HCT116 (cell line): Measurements from ENCODE around the gene EMSY. TPM values are rescaled to one million over a fixed set of nuclear protein-coding genes. Genes with fewer than 3 reads are reported as not detected.
"Not testable (repeated sequence)": the region's sequence is repeated elsewhere in the genome, so short reads cannot be mapped to it uniquely, and the experiment has no call there.

ENCODE experiments used
- ATAC-seq: fragments of 200-7000 bp; cut with Tn5 transposase; 2 replicates; pipeline ENCODE4 v1.9.1; 2020; ENCODE audit warnings: mild to moderate bottlenecking, moderate library complexity
- BruUV-seq: library from RNA; stranded (reverse); fragments of 400-500 nt; replicated peaks from 2 replicates; lab custom pipeline; 2021; lab: Mats Ljungman, UMichigan
- CTCF ChIA-PET: fragments of 300-600 bp; sonication (Branson Sonifier 250); formaldehyde crosslinking; loops from one replicate; lab custom pipeline; 2021; ENCODE audit warnings: antibody characterized with exemption; lab: Charles Lee
- POLR2A ChIA-PET: fragments of 300-600, 350-600 bp; sonication (Branson Sonifier 250); formaldehyde crosslinking; loops from one replicate; lab custom pipeline; 2021; ENCODE audit warnings: antibody characterized with exemption; lab: Charles Lee
- RAD21 ChIA-PET, 2 experiments: fragments of 300-600 bp; sonication (Branson Sonifier 250); formaldehyde crosslinking; loops; one replicate each; lab custom pipeline; 2023; ENCODE audit warnings: low total read pairs in 2 of 2; ENCODE audit not compliant: uncharacterized antibody in 2 of 2, unreplicated experiment in 2 of 2, low non-redundant PET in 1 of 2; lab: Charles Lee
- DNase-seq: peaks from one replicate; pipeline ENCODE4 v3.0.0-alpha.2; 2010; ENCODE audit warnings: low read depth, low spot score
- H2AFZ ChIP-seq: fragments of 200-600 bp; shearing (Covaris generic), sonication (generic); 2 replicates; pipeline ENCODE4 v1.6.1; 2017; ENCODE audit warnings: low read depth, mixed run types, mixed read lengths, antibody characterized with exemption, low read length; ENCODE audit not compliant: poor library complexity, severe bottlenecking
- H3K27ac ChIP-seq: 2 replicates; pipeline ENCODE4 v1.5.1; 2012; ENCODE audit warnings: low read depth, low read length
- H3K27me3 ChIP-seq: fragments of 200-600 bp; sonication (generic); 2 replicates; pipeline ENCODE4 v1.6.1; 2016; ENCODE audit warnings: mixed run types, low read length, mixed read lengths; ENCODE audit not compliant: insufficient read depth
- H3K36me3 ChIP-seq, 2 experiments: fragments of 200-500 bp in 1 of 2; fragments of 200-600 bp in 1 of 2; sonication (Bioruptor generic) in 1 of 2; sonication (generic) in 1 of 2; 2 replicates each; pipeline versions ENCODE4 v1.5.1 to v1.6.1; 2014 to 2016; ENCODE audit warnings: low read length in 2 of 2, inconsistent platforms in 1 of 2, mixed read lengths in 1 of 2, mixed run types in 1 of 2; ENCODE audit not compliant: insufficient read depth in 2 of 2, control insufficient read depth in 1 of 2
- H3K4me1 ChIP-seq, 2 experiments: fragments of 200-600 bp in 1 of 2; sonication (generic) in 1 of 2; 2 replicates each; pipeline versions ENCODE4 v1.5.1 to v1.6.1; 2012 to 2017; ENCODE audit warnings: low read length in 2 of 2, inconsistent platforms in 1 of 2, mild to moderate bottlenecking in 1 of 2, mixed read lengths in 1 of 2, mixed run types in 1 of 2, moderate library complexity in 1 of 2; ENCODE audit not compliant: insufficient read depth in 2 of 2, control insufficient read depth in 1 of 2
- H3K4me2 ChIP-seq: fragments of 200-600 bp; sonication (generic); 2 replicates; pipeline ENCODE4 v1.6.1; 2017; ENCODE audit warnings: mixed run types, low read length, mixed read lengths
- H3K4me3 ChIP-seq, 2 experiments: fragments of 200-600 bp in 1 of 2; sonication (generic) in 1 of 2; replicated peaks in 1 of 2; 2 replicates each; pipeline ENCODE4 v1.5.1; 2011 to 2016; ENCODE audit warnings: low read length in 2 of 2, control low read depth in 1 of 2, low read depth in 1 of 2, mild to moderate bottlenecking in 1 of 2, mixed read lengths in 1 of 2, mixed run types in 1 of 2
- H3K79me2 ChIP-seq: fragments of 200-600 bp; sonication (generic); 2 replicates; pipeline ENCODE4 v1.6.1; 2017; ENCODE audit warnings: mild to moderate bottlenecking, mixed run types, low read length, moderate library complexity, mixed read lengths; ENCODE audit not compliant: insufficient read depth
- H3K9ac ChIP-seq: fragments of 200-600 bp; sonication (generic); 2 replicates; pipeline ENCODE4 v1.6.1; 2016; ENCODE audit warnings: low read length, mixed read lengths
- H3K9me2 ChIP-seq: fragments of 200-600 bp; sonication (generic), shearing (Covaris generic); 2 replicates; pipeline ENCODE4 v1.6.1; 2017; ENCODE audit warnings: mixed run types, mild to moderate bottlenecking, moderate library complexity; ENCODE audit not compliant: insufficient read depth
- H3K9me3 ChIP-seq, 2 experiments: fragments of 200-500 bp in 1 of 2; fragments of 200-600 bp in 1 of 2; sonication (Bioruptor generic) in 1 of 2; sonication (generic) in 1 of 2; 2 replicates each; pipeline ENCODE4 v1.6.1; 2014 to 2017; ENCODE audit warnings: low read length in 2 of 2, mixed read lengths in 2 of 2, inconsistent platforms in 1 of 2, low read depth in 1 of 2, mild to moderate bottlenecking in 1 of 2, mixed run types in 1 of 2, moderate library complexity in 1 of 2; ENCODE audit not compliant: control insufficient read depth in 1 of 2, insufficient read depth in 1 of 2
- H4K20me1 ChIP-seq: fragments of 200-600 bp; sonication (generic), shearing (Covaris generic); 2 replicates; pipeline ENCODE4 v1.6.1; 2017; ENCODE audit warnings: mixed run types, mild to moderate bottlenecking, moderate library complexity; ENCODE audit not compliant: insufficient read depth
- CBX3 ChIP-seq: IDR thresholded peaks from 2 replicates; pipeline ENCODE4 v1.6.1; 2012; ENCODE audit warnings: low read depth
- CEBPB ChIP-seq: IDR thresholded peaks from 2 replicates; pipeline ENCODE4 v1.6.1; 2012; ENCODE audit warnings: low read depth
- EGR1 ChIP-seq: IDR thresholded peaks from 2 replicates; pipeline ENCODE4 v1.6.1; 2012; ENCODE audit warnings: low read depth
- FOSL1 ChIP-seq: IDR thresholded peaks from 2 replicates; pipeline ENCODE4 v1.6.1; 2012; ENCODE audit warnings: low read depth
- JUND ChIP-seq: IDR thresholded peaks from 2 replicates; pipeline ENCODE4 v1.6.1; 2012
- RAD21 ChIP-seq: IDR thresholded peaks from 2 replicates; pipeline ENCODE4 v1.6.1; 2012; ENCODE audit warnings: low read depth, mild to moderate bottlenecking
- SIN3A ChIP-seq: IDR thresholded peaks from 2 replicates; pipeline ENCODE4 v1.6.1; 2012; ENCODE audit warnings: low read depth
- SP1 ChIP-seq: IDR thresholded peaks from 2 replicates; pipeline ENCODE4 v1.6.1; 2012; ENCODE audit warnings: low read depth
- TCF7L2 ChIP-seq: IDR thresholded peaks from 2 replicates; pipeline ENCODE4 v1.7.0; 2011; ENCODE audit warnings: borderline replicate concordance, inconsistent platforms; ENCODE audit not compliant: insufficient read depth, insufficient read length; ENCODE audit errors: extremely low read depth
- YY1 ChIP-seq: IDR thresholded peaks from 2 replicates; pipeline ENCODE4 v1.6.1; 2011; ENCODE audit warnings: low read length, low read depth, moderate library complexity, mild to moderate bottlenecking; ENCODE audit not compliant: insufficient replicate concordance; ENCODE audit errors: extremely low read depth
- ZFX ChIP-seq: fragments of 450-650 bp; IDR thresholded peaks from 2 replicates; pipeline ENCODE4 v1.6.1; 2017
- ZNF274 ChIP-seq: fragments of 200-500 bp; sonication (Bioruptor generic); IDR thresholded peaks from 2 replicates; pipeline ENCODE4 v1.6.1; 2014; ENCODE audit warnings: mild to moderate bottlenecking, low read depth, low read length, inconsistent platforms
- intact Hi-C: fragments of 100-400 bp; cut with micrococcal nuclease; formaldehyde crosslinking; loops from 2 replicates; pipeline ENCODE4 v1.10.0; 2022
- total RNA-seq: library from RNA; stranded (reverse); gene quantifications from one replicate; pipeline ENCODE4 v1.2.1, GENCODE V29; 2021; ENCODE audit not compliant: unreplicated experiment
- TF ChIP-seq, protein P1 (sequence below): IDR thresholded peaks from 2 replicates; pipeline ENCODE4 v1.6.1; 2012

Gene EMSY
- total RNA-seq, 1 experiment from 2014 or later: 22.7 TPM

DNA sequence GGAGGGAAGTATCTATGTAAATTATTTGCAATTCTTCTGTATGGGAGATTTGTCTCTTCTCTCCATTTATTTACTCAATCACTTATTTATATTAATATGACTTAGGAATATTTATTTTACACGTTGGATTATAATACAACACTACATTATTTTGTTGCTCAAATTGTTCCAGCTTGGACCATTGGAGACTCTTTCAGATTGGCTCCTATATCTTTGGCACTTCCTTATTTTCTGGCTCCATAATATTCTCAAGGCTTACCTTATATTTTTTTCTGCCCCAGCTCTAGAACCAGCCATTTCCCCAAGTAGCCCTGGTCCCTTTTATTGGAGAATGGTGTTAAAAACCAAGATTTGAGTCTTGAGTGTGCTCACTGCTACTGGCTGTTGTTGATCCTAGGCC lies 123.8 kb downstream of the EMSY start:
- no peak for DNase-seq
- no peaks in the 10 kb centered on the region for H3K79me2 ChIP-seq
- BruUV-seq: no TSS peak
- H3K9me3 ChIP-seq: no peaks in the 10 kb centered on the region
- no peaks in the 10 kb centered on the region for H4K20me1 ChIP-seq
- H2AFZ ChIP-seq: no peak overlapping the region
- no peaks in the 10 kb centered on the region for H3K9me2 ChIP-seq
- no peak overlapping the region for H3K27ac ChIP-seq
- ATAC-seq: no peak
- H3K4me2 ChIP-seq: no peak overlapping the region
- TF ChIP-seq RAD21: no peak
- no peaks in the 10 kb centered on the region for H3K36me3 ChIP-seq
- H3K9ac ChIP-seq: no peak overlapping the region
- no peaks in the 10 kb centered on the region for H3K27me3 ChIP-seq
- H3K4me1 ChIP-seq: no peaks in the 10 kb centered on the region
- RAD21 ChIA-PET: no interaction called here
- H3K4me3 ChIP-seq: no peak overlapping the region
- intact Hi-C loops: no loop called here
- POLR2A ChIA-PET: no interaction called here
- CTCF ChIA-PET: no interaction called here

DNA sequence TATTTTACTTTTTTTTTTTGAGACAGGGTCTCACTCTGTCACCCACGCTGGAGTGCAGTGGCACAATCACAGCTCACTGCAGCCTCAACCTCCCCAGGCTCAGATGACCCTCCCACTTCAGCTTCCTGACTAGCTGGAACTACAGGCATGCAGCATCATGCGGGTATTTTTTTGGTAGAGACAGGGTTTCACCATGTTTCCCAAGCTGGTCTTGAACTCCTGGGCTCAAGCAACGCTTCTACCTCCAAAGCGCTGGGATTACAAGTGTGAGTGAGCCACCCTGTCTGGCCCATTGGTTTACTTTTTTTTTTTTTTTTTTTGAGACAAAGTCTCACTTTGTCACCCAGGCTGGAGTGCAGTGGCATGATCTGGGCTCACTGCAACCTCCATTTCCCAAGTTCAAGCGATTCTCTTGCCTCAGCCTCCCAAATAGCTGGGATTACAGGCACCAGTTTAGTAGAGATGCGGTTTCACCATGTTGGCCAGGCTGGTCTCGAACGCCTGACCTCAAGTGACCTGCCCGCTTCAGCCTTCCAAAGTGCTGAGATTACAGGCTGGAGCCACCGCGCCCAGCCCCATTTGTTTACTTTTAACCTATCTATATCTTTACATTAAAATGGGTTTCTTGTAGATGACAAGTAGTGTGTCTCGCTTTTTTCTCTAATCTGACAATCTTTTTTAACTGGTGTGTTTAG lies 127.5 kb downstream of the EMSY start:
- H3K4me3 ChIP-seq, H3K4me2 ChIP-seq, H4K20me1 ChIP-seq, H3K9ac ChIP-seq, H3K4me1 ChIP-seq, H3K27ac ChIP-seq, H3K9me2 ChIP-seq, BruUV-seq, H3K36me3 ChIP-seq, POLR2A ChIA-PET, H3K9me3 ChIP-seq, RAD21 ChIA-PET, ATAC-seq, CTCF ChIA-PET, H3K27me3 ChIP-seq, H3K79me2 ChIP-seq, H2AFZ ChIP-seq, DNase-seq, intact Hi-C loops: not testable (repeated sequence)

DNA sequence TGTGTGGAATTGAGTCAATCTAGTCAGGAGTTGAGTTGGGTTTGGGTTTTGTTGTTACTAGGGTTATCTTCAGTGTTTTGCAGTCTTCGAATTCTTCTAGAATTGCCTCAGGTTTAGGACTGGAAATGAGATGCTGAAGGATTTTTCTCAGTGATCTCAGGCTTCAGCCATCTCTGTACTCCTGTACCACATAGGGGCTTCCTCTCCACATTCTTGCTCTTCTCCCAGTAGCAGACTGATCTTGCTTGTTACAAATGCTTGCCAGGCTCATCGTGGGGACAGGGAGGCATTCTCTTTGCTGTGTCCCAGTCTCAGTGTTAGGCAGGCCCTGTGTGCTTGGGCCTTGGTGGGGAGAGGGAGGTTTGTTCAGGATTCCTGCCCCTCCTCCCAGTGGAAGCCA lies 129.6 kb downstream of the EMSY start:
- RAD21 ChIA-PET: no interaction called here
- BruUV-seq: no TSS peak
- no peaks in the 10 kb centered on the region for H3K9me2 ChIP-seq
- H4K20me1 ChIP-seq: no peaks in the 10 kb centered on the region
- H3K9me3 ChIP-seq: no peaks in the 10 kb centered on the region
- ATAC-seq (no peak), DNase-seq (no peak)
- H3K27me3 ChIP-seq: no peaks in the 10 kb centered on the region
- no peak overlapping the region for H3K9ac ChIP-seq
- POLR2A ChIA-PET: no interaction called here
- intact Hi-C loops: no loop called here
- H3K4me3 ChIP-seq: no peak overlapping the region
- H3K4me1 ChIP-seq: peaks cover 11 to 19% of the 10 kb centered on the region in 2 experiments
- no peaks in the 10 kb centered on the region for H3K79me2 ChIP-seq
- H2AFZ ChIP-seq: no peak overlapping the region
- H3K27ac ChIP-seq: no peak overlapping the region
- CTCF ChIA-PET: no interaction called here
- H3K4me2 ChIP-seq: no peak overlapping the region
- H3K36me3 ChIP-seq: no peaks in the 10 kb centered on the region
- TF ChIP-seq RAD21 (no peak), EGR1 (no peak), ZNF274 (no peak), FOSL1 (no peak), SIN3A (no peak), CEBPB (no peak), YY1 (no peak), SP1 (no peak), TCF7L2 (no peak), CBX3 (no peak), ZFX (no peak), JUND (no peak)
- TF ChIP-seq, protein P1, sequence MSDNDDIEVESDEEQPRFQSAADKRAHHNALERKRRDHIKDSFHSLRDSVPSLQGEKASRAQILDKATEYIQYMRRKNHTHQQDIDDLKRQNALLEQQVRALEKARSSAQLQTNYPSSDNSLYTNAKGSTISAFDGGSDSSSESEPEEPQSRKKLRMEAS: no peak
